ENCODE data around the gene PITPNM3. TPM values are rescaled to one million over a fixed set of nuclear protein-coding genes. Genes with fewer than 3 reads are reported as not detected.

Gene PITPNM3
- total RNA-seq, 2 experiments from 2014 or later = 0.69 to 0.72 TPM

- H3K4me3 Mint-ChIP-seq = no peak overlapping the region
- H3K4me1 Mint-ChIP-seq = no peaks in the 10 kb centered on the region
- intact Hi-C loops (cut with DNase I, micrococcal nuclease) = no loop called here
- H3K27me3 Mint-ChIP-seq = no peaks in the 10 kb centered on the region
- ATAC-seq (no peak), DNase-seq (no peak)
- POLR2A ChIA-PET = no interaction called here
- CTCF ChIA-PET = no interaction called here
- no peaks in the 10 kb centered on the region for H3K36me3 Mint-ChIP-seq (ENCODE audit: low read depth)
- no peak overlapping the region for H3K27ac Mint-ChIP-seq
- no peaks in the 10 kb centered on the region for H3K9me3 Mint-ChIP-seq (ENCODE audit: low read depth)
Measured at GRCh38 chr17:6502142-6502541, 54.2 kb downstream of the PITPNM3 start.

DNA sequence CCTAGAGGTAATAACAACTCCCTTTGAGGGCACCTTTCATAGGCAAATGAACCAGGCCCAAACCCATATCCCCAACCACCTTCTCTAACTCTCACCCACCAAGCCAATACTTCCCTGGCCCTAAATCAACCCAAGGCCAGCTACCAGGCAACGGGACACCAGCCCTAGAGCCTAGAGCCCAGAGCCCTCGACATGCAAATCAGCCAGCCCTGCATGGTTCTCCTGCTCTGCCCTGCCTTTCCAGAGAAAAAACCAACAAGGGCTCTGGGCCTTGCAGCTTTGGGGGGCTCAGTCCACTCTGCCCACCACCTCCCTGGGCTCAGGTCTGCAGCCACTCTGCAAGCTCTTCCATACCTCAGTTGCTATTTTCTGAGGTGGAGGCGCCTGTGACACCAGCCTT lies 55.0 kb downstream of the PITPNM3 start:
- Mint-ChIP-seq H3K9me3 (ENCODE audit: low read depth) (no peaks in the 10 kb centered on the region), H3K36me3 (ENCODE audit: low read depth) (no peaks in the 10 kb centered on the region), H3K27me3 (peaks cover 2% of the 10 kb centered on the region), H3K27ac (no peak overlapping the region), H3K4me1 (peaks cover 6% of the 10 kb centered on the region), H3K4me3 (no peak overlapping the region)
- ChIA-PET POLR2A (no interaction called here), CTCF (no interaction called here)
- DNase-seq (no peak), ATAC-seq (no peak)
- intact Hi-C loops (cut with DNase I, micrococcal nuclease) = no loop called here

GRCh38 chr17:6498901-6499540 lies 57.3 kb downstream of the PITPNM3 start:
- Mint-ChIP-seq H3K4me1 (peaks cover 20% of the 10 kb centered on the region), H3K27me3 (peaks cover 2% of the 10 kb centered on the region), H3K27ac (no peak overlapping the region), H3K4me3 (no peak overlapping the region), H3K36me3 (ENCODE audit: low read depth) (no peaks in the 10 kb centered on the region), H3K9me3 (ENCODE audit: low read depth) (no peaks in the 10 kb centered on the region)
- POLR2A ChIA-PET = no interaction called here
- CTCF ChIA-PET = no interaction called here
- intact Hi-C loops (cut with DNase I, micrococcal nuclease) = no loop called here
- no peak for DNase-seq
- ATAC-seq = no peak

DNA sequence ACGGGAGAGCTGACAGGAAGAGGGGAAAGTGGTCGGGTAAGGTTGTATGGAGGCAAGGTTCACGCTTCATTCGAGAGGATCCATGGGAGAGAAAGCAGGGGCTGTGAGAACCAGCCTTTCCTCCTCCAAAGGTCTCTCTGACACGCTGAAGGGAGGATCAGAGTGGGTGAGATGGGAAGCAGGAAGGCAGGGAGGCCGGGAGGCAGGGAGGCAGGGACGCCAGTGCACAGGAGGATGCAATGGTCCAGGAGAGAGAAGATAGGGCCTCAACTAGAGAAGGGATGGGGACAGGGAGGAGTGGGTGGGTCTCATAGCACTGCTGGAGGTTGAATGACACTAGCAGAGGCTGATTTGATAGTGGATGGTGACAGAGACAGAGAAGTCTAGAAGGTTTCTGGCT lies 58.0 kb downstream of the PITPNM3 start:
- H3K4me1 Mint-ChIP-seq = peaks cover 20% of the 10 kb centered on the region
- H3K27me3 Mint-ChIP-seq = peaks cover 2% of the 10 kb centered on the region
- POLR2A ChIA-PET = no interaction called here
- no peak overlapping the region for H3K4me3 Mint-ChIP-seq
- intact Hi-C loops (cut with DNase I, micrococcal nuclease) = no loop called here
- no peaks in the 10 kb centered on the region for H3K9me3 Mint-ChIP-seq (ENCODE audit: low read depth)
- ATAC-seq = no peak
- no peak overlapping the region for H3K27ac Mint-ChIP-seq
- CTCF ChIA-PET = no interaction called here
- H3K36me3 Mint-ChIP-seq (ENCODE audit: low read depth) = no peaks in the 10 kb centered on the region
- no peak for DNase-seq

DNA sequence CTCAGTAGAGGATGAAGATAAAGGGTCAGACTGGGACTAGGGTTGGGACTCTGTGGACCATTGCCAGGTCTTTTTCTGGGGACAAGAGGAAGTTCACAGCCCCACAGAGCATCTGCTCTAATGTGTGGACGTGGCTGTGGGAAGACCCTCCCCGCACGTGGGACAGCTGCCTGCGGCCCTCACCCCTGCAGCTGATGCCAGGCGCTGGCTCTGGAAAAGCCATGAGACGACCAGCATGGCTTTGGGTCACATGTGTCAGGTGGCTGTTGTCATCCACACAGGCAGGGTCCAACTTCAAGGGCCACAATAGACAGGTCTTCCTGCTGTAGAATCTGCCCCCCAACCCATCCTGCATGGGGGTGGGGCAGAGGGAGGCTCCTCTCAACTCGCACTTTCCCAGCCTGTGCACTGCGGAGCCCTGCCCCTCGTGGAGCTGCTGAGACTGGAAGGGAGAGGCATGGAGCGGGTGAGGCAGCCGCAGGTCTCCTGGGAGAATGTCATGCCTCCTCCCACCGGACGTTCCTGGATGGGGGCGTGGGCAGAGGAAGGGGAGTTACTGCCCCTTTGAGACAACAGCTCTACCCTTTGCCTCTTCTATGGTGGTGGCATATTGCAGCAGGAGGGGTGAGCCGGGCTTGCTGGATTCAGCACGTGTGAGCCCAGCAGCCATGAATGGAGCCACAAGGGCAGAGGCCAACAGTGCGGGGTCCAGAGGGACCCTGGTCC lies 58.7 kb downstream of the PITPNM3 start:
- Mint-ChIP-seq H3K9me3 (ENCODE audit: low read depth) (no peaks in the 10 kb centered on the region), H3K4me3 (no peak overlapping the region), H3K36me3 (ENCODE audit: low read depth) (no peaks in the 10 kb centered on the region), H3K27ac (no peak overlapping the region), H3K4me1 (peaks cover 20% of the 10 kb centered on the region), H3K27me3 (peaks cover 2% of the 10 kb centered on the region)
- intact Hi-C loops (cut with DNase I, micrococcal nuclease) = no loop called here
- no peak for ATAC-seq
- CTCF ChIA-PET = interaction anchor here (1.2 kb wide), 1 partner anchor 25 kb away, joined by 4 read pairs; no protein-coding TSS in a partner anchor
- DNase-seq = no peak
- POLR2A ChIA-PET = no interaction called here

GRCh38 chr17:6496640-6497441 lies 59.5 kb downstream of the PITPNM3 start:
- Mint-ChIP-seq H3K4me1 (peaks cover 20% of the 10 kb centered on the region), H3K27me3 (peaks cover 2% of the 10 kb centered on the region), H3K4me3 (no peak overlapping the region), H3K27ac (no peak overlapping the region), H3K9me3 (ENCODE audit: low read depth) (no peaks in the 10 kb centered on the region), H3K36me3 (ENCODE audit: low read depth) (no peaks in the 10 kb centered on the region)
- CTCF ChIA-PET = interaction anchor here (1.2 kb wide), 1 partner anchor 24 kb away, joined by 4 read pairs; no protein-coding TSS in a partner anchor
- DNase-seq (no peak), ATAC-seq (no peak)
- POLR2A ChIA-PET = no interaction called here
- intact Hi-C loops (cut with DNase I, micrococcal nuclease) = no loop called here

GRCh38 chr17:6496116-6496481 lies 60.3 kb downstream of the PITPNM3 start:
- no peak overlapping the region for H3K27ac Mint-ChIP-seq
- ATAC-seq = peak; percentile 78
- H3K4me1 Mint-ChIP-seq = peaks cover 20% of the 10 kb centered on the region
- H3K9me3 Mint-ChIP-seq (ENCODE audit: low read depth) = no peaks in the 10 kb centered on the region
- DNase-seq = peak; percentile 49
- intact Hi-C loops (cut with DNase I, micrococcal nuclease) = no loop called here
- ChIA-PET POLR2A (no interaction called here), CTCF (no interaction called here)
- no peaks in the 10 kb centered on the region for H3K36me3 Mint-ChIP-seq (ENCODE audit: low read depth)
- no peak overlapping the region for H3K4me3 Mint-ChIP-seq
- H3K27me3 Mint-ChIP-seq = peaks cover 2% of the 10 kb centered on the region

DNA sequence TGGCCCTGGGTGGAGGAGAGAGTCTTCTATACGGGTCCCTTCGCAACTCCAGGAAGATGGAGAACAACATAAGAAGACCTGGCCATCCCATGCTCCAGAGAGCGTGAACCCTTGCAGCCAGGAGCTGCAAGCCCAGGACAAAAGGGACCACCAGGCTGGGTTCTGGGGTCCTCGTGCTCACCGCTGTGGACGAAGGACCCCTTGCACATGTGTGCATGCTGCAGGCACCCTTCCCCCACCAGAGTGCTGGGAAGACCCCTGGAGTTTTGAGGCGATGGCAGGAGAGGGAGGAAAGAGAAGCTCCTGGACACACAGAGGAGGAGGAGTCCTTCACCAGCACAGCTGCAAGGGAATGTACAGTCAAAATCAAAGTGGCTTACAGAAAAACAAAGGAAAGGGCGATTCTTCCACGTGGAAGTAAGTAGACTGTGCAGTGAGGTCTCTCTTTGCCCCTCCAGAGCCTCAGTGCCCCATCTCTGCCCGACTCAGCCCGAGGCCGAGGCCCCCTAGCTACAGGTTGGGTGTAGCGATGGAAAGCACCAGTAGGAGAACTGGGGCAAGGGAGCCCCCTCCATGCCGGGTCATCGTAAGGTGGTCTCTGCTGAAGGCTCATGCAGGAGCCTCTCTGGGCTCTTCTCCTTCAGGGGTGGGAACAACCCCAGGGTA lies 60.8 kb downstream of the PITPNM3 start:
- H3K9me3 Mint-ChIP-seq (ENCODE audit: low read depth) = no peaks in the 10 kb centered on the region

DNA sequence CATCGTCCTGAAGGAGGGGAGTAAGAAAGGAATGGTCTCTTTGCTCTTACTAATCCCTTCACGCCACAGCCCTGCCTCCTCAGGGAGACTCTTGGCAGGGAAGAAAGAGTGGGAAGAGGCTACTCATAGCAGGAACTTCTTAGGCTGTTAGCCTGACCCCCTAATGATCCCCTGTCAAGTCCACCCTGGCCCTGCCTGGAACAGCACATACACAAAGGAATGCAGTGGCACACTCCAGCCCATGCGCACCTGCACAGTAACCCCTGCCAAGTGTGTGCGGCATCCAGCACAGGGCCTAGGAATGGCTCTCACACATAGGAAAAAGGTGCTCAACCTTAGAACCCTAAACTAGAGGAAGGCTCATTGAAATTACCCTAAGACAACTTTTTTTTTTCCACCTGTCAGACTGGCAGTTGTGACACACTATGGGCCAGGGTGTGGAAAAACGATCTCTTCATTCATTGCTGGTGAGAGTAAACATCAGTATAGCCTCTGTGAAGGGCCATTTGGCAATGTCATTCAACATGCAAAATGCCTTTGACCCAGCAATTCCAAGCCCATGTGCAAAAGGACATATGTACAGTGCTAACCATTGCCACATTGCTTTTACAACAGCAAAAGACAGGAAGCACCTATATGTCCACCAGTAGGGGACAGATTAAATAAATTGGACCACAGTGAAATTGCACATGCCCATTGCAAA lies 62.0 kb downstream of the PITPNM3 start:
- no peak for ATAC-seq
- peaks cover 20% of the 10 kb centered on the region for H3K4me1 Mint-ChIP-seq
- H3K27me3 Mint-ChIP-seq = peaks cover 2% of the 10 kb centered on the region
- no peaks in the 10 kb centered on the region for H3K36me3 Mint-ChIP-seq (ENCODE audit: low read depth)
- DNase-seq = no peak
- ChIA-PET POLR2A (no interaction called here), CTCF (interaction anchor here (1.1 kb wide), 1 partner anchor 14 kb away, joined by 3 read pairs; no protein-coding TSS in a partner anchor)
- no peaks in the 10 kb centered on the region for H3K9me3 Mint-ChIP-seq (ENCODE audit: low read depth)
- H3K4me3 Mint-ChIP-seq = no peak overlapping the region
- intact Hi-C loops (cut with DNase I, micrococcal nuclease) = no loop called here
- no peak overlapping the region for H3K27ac Mint-ChIP-seq

More for the DNA sequence above, 60.8 kb downstream of the PITPNM3 start:
- POLR2A ChIA-PET = no interaction called here
- Mint-ChIP-seq H3K27me3 (peaks cover 2% of the 10 kb centered on the region), H3K4me1 (peaks cover 20% of the 10 kb centered on the region), H3K27ac (no peak overlapping the region), H3K36me3 (ENCODE audit: low read depth) (no peaks in the 10 kb centered on the region), H3K4me3 (no peak overlapping the region)
- DNase-seq = no peak
- ATAC-seq = peak; percentile 39
- CTCF ChIA-PET = interaction anchor here (1.1 kb wide), 1 partner anchor 13 kb away, joined by 3 read pairs; no protein-coding TSS in a partner anchor
- intact Hi-C loops (cut with DNase I, micrococcal nuclease) = no loop called here

GRCh38 chr17:6492892-6493674 lies 63.3 kb downstream of the PITPNM3 start:
- CTCF ChIA-PET = interaction anchor here (0.6 to 0.7 kb wide), 2 partner anchors 22 to 1074 kb away, joined by 3 read pairs; partner anchors contain the start of gene NUP88
- POLR2A ChIA-PET = no interaction called here
- no peak overlapping the region for H3K4me3 Mint-ChIP-seq
- DNase-seq (peak; percentile 21), ATAC-seq (peak; percentile 33)
- no peaks in the 10 kb centered on the region for H3K9me3 Mint-ChIP-seq (ENCODE audit: low read depth)
- H3K4me1 Mint-ChIP-seq = peaks cover 20% of the 10 kb centered on the region
- H3K27ac Mint-ChIP-seq = no peak overlapping the region
- intact Hi-C loops (cut with DNase I, micrococcal nuclease) = no loop called here
- peaks cover 2% of the 10 kb centered on the region for H3K27me3 Mint-ChIP-seq
- no peaks in the 10 kb centered on the region for H3K36me3 Mint-ChIP-seq (ENCODE audit: low read depth)
